Small intestine (tissue), 7 donors: ENCODE data around the gene TCP11L2. TPM values are rescaled to one million over a fixed set of nuclear protein-coding genes. Genes with fewer than 3 reads are reported as not detected.
A peak's percentile ranks its signal among the peaks of the same experiment; 100 is the strongest.

Experiments used
- DNase-seq, 2 donors: peaks; one replicate each; pipeline versions ENCODE4 v3.0.0 to v3.0.0-alpha.2; 2013
- FAIRE-seq: peaks from 2 replicates; lab custom pipeline; 2012; peaks lifted over from hg19 to GRCh38; lab: Jason Lieb, UNC
- H3K27ac ChIP-seq, 3 donors: one replicate each; pipeline ENCODE4 v1.5.1; 2013; ENCODE audit warnings: low read length in 2 of 3, mild to moderate bottlenecking in 2 of 3, control low read depth in 1 of 3, inconsistent platforms in 1 of 3, low read depth in 1 of 3, moderate library complexity in 1 of 3
- H3K27me3 ChIP-seq, 3 donors: one replicate each; pipeline ENCODE4 v1.6.1; 2013; ENCODE audit warnings: low read length in 3 of 3, inconsistent platforms in 1 of 3; ENCODE audit not compliant: control insufficient read depth in 3 of 3, insufficient read depth in 3 of 3
- H3K36me3 ChIP-seq, 3 donors: one replicate each; pipeline ENCODE4 v1.6.1; 2013; ENCODE audit warnings: low read length in 3 of 3, inconsistent platforms in 1 of 3, low read depth in 1 of 3, mild to moderate bottlenecking in 1 of 3, moderate library complexity in 1 of 3; ENCODE audit not compliant: control insufficient read depth in 3 of 3, insufficient read depth in 2 of 3
- H3K4me1 ChIP-seq, 3 donors: one replicate each; pipeline ENCODE4 v1.6.1; 2013; ENCODE audit warnings: low read length in 2 of 3, inconsistent platforms in 1 of 3, low read depth in 1 of 3, mild to moderate bottlenecking in 1 of 3, moderate library complexity in 1 of 3; ENCODE audit not compliant: control insufficient read depth in 3 of 3, insufficient read depth in 2 of 3
- H3K4me3 ChIP-seq, 3 donors: one replicate each; pipeline ENCODE4 v1.5.1; 2013; ENCODE audit warnings: low read length in 3 of 3, control low read depth in 1 of 3, inconsistent platforms in 1 of 3, low read depth in 1 of 3, mild to moderate bottlenecking in 1 of 3, moderate library complexity in 1 of 3
- H3K9me3 ChIP-seq, 2 donors: one replicate each; pipeline ENCODE4 v1.6.1; 2013; ENCODE audit warnings: low read depth in 1 of 2, low read length in 1 of 2; ENCODE audit not compliant: control insufficient read depth in 2 of 2, insufficient read depth in 1 of 2
- WGBS, 3 donors: extraction: QIAGEN DNeasy Blood & Tissue Kit; methylation state at CpG; one replicate each; pipeline ENCODE4 v1.1.7; 2013; 5-methylcytosine and 5-hydroxymethylcytosine counted together
- polyA plus RNA-seq, 4 donors: library from polyadenylated mRNA; stranded (reverse) in 3 of 4; unstranded in 1 of 4; fragments of 200-250 nt in 3 of 4; fragments of 120-200 nt in 1 of 4; gene quantifications; one replicate each; pipeline versions ENCODE4 v1.2.1 to v1.2.3, GENCODE V29; 2013
- donor health status: healthy with polysubstance abuse.
- donor health status: control.
- donor health status: control.
- donor health status: Bipolar disorder and iron deficiency.
- donor health status: healthy.

TCP11L2 gene
- polyA plus RNA-seq, 4 donors = 2.7 to 18.1 (median 5.7) TPM

- no peaks in the 10 kb centered on the region for H3K9me3 ChIP-seq
- no peak for FAIRE-seq
- 74 to 83% (median 79%) methylated on average over 4 of the region's 4 CpGs for WGBS, 3 donors
- peaks cover 0 to 19% (median 6%) of the 10 kb centered on the region in 3 donors for H3K36me3 ChIP-seq
- H3K4me3 ChIP-seq = no peak overlapping the region
- H3K27ac ChIP-seq = no peak overlapping the region
- H3K27me3 ChIP-seq = no peaks in the 10 kb centered on the region
- H3K4me1 ChIP-seq = peaks cover 0 to 3% (median 0%) of the 10 kb centered on the region in 3 donors
- DNase-seq = no peak
These were observed 13.0 kb downstream of the TCP11L2 start for GRCh38 chr12:106315523-106315922.

GRCh38 chr12:106317406-106318082 is 15.0 kb downstream of the TCP11L2 start:
- Histone ChIP-seq H3K36me3 (peaks cover 0 to 28% (median 11%) of the 10 kb centered on the region in 3 donors), H3K4me3 (no peak overlapping the region), H3K4me1 (no peaks in the 10 kb centered on the region), H3K27ac (no peak overlapping the region), H3K27me3 (no peaks in the 10 kb centered on the region), H3K9me3 (no peaks in the 10 kb centered on the region)
- FAIRE-seq (no peak), DNase-seq (no peak)
- 96% methylated on average over 6 of the region's 6 CpGs for WGBS, 3 donors

- FAIRE-seq (no peak), DNase-seq (no peak)
These were observed 18.8 kb downstream of the TCP11L2 start for GRCh38 chr12:106321139-106321850.

GRCh38 chr12:106323537-106323936 is 21.0 kb downstream of the TCP11L2 start:
- no peaks in the 10 kb centered on the region for H3K27me3 ChIP-seq
- DNase-seq = no peak
- peaks cover 4 to 30% (median 18%) of the 10 kb centered on the region in 3 donors for H3K36me3 ChIP-seq
- H3K4me3 ChIP-seq = no peak overlapping the region
- no peaks in the 10 kb centered on the region for H3K9me3 ChIP-seq
- 98 to 100% (median 99%) methylated on average over 2 of the region's 2 CpGs for WGBS, 3 donors
- no peaks in the 10 kb centered on the region for H3K4me1 ChIP-seq
- H3K27ac ChIP-seq = no peak overlapping the region
- peak; percentile 76 for FAIRE-seq

More at GRCh38 chr12:106321139-106321850, 18.8 kb downstream of the TCP11L2 start:
- Histone ChIP-seq H3K27me3 (no peaks in the 10 kb centered on the region), H3K27ac (no peak overlapping the region), H3K36me3 (peaks cover 4 to 32% (median 22%) of the 10 kb centered on the region in 3 donors), H3K9me3 (no peaks in the 10 kb centered on the region), H3K4me3 (no peak overlapping the region), H3K4me1 (no peaks in the 10 kb centered on the region)
- WGBS, 3 donors = 75 to 80% (median 78%) methylated on average over 7 of the region's 7 CpGs

GRCh38 chr12:106327309-106327869 is 24.9 kb downstream of the TCP11L2 start:
- Histone ChIP-seq H3K36me3 (peaks cover 4 to 20% (median 20%) of the 10 kb centered on the region in 3 donors), H3K4me3 (no peak overlapping the region), H3K27ac (no peak overlapping the region), H3K4me1 (no peaks in the 10 kb centered on the region), H3K9me3 (no peaks in the 10 kb centered on the region), H3K27me3 (no peaks in the 10 kb centered on the region)
- DNase-seq (no peak), FAIRE-seq (no peak)
- whole genome bisulfite sequencing, 3 donors = 81 to 95% (median 89%) methylated on average over 2 of the region's 2 CpGs

- FAIRE-seq (no peak), DNase-seq (no peak)
- 90 to 94% (median 92%) methylated on average over 7 of the region's 7 CpGs for WGBS, 3 donors
- Histone ChIP-seq H3K27ac (no peak overlapping the region), H3K27me3 (no peaks in the 10 kb centered on the region), H3K36me3 (peaks cover 4 to 22% (median 17%) of the 10 kb centered on the region in 3 donors), H3K4me1 (no peaks in the 10 kb centered on the region), H3K9me3 (no peaks in the 10 kb centered on the region), H3K4me3 (no peak overlapping the region)
These were observed 26.2 kb downstream of the TCP11L2 start for GRCh38 chr12:106328735-106329134.

GRCh38 chr12:106329231-106329982 is 26.9 kb downstream of the TCP11L2 start:
- DNase-seq (peak in 1 of 2 donors; percentile 9), FAIRE-seq (no peak)
- peaks cover 4 to 17% (median 15%) of the 10 kb centered on the region in 3 donors for H3K36me3 ChIP-seq
- no peaks in the 10 kb centered on the region for H3K9me3 ChIP-seq
- H3K4me3 ChIP-seq = no peak overlapping the region
- no peak overlapping the region for H3K27ac ChIP-seq
- no peaks in the 10 kb centered on the region for H3K27me3 ChIP-seq
- 25 to 74% (median 40%) methylated on average over 12 of the region's 12 CpGs for WGBS, 3 donors
- no peaks in the 10 kb centered on the region for H3K4me1 ChIP-seq

- DNase-seq (no peak), FAIRE-seq (no peak)
- no peaks in the 10 kb centered on the region for H3K9me3 ChIP-seq
- no peaks in the 10 kb centered on the region for H3K27me3 ChIP-seq
- H3K36me3 ChIP-seq = peaks cover 0 to 11% (median 9%) of the 10 kb centered on the region in 3 donors
- H3K27ac ChIP-seq = no peak overlapping the region
- no peaks in the 10 kb centered on the region for H3K4me1 ChIP-seq
- H3K4me3 ChIP-seq = no peak overlapping the region
- WGBS, 3 donors = 85 to 97% (median 93%) methylated on average over 2 of the region's 2 CpGs
These were observed 29.1 kb downstream of the TCP11L2 start for GRCh38 chr12:106331599-106331998.
